Upper lobe of left lung (tissue), 4 donors: Measurements from ENCODE around the gene LMTK2.

Experiments used
- CTCF ChIP-seq, 6 experiments: fragments of 450-650 bp in 4 of 6; fragments of 200-600 bp in 2 of 6; sonication (generic) in 2 of 6; IDR thresholded peaks; one replicate each; pipeline ENCODE4 v1.5.1; 2016 to 2019; ENCODE audit warnings: antibody characterized with exemption in 6 of 6
- EP300 ChIP-seq, 4 donors: sonication (generic); formaldehyde crosslinking; IDR thresholded peaks; one replicate each; pipeline ENCODE4 v1.5.1; 2017; ENCODE audit warnings: antibody characterized with exemption in 4 of 4, control low read depth in 2 of 4
- POLR2A ChIP-seq, 4 donors: fragments of 450-650 bp; IDR thresholded peaks; one replicate each; pipeline ENCODE4 v1.5.1; 2016 to 2017; ENCODE audit warnings: antibody characterized with exemption in 4 of 4, mild to moderate bottlenecking in 2 of 4

- no peak for TF ChIP-seq POLR2A (IDR thresholded peaks at IDR 0.05)
- no peak for TF ChIP-seq CTCF (IDR thresholded peaks at IDR 0.05)
- TF ChIP-seq EP300 (IDR thresholded peaks at IDR 0.05), result no peak
Measured at GRCh38 chr7:98194672-98195457, 88.2 kb downstream of the LMTK2 start.
